Inferior parietal cortex (tissue), 1 donor: ENCODE data around the gene GGA1.

Source experiments
- DNase-seq: peaks from one replicate; pipeline ENCODE4 v3.0.0-alpha.2; 2016; ENCODE audit errors: extremely low spot score

GGA1 gene

GRCh38 chr22:37674951-37675929 is 66.6 kb downstream of the GGA1 start, which contains the start of gene LGALS1:
Gene LGALS1, plus strand, starts transcription at chr22:37675636. Its CDS starts 67 bp downstream, at chr22:37675703.
- DNase-seq: peak; percentile 64

GRCh38 chr22:37675930-37676735 is 67.5 kb downstream of the GGA1 start:
- DNase-seq: no peak

- DNase-seq: peak; percentile 51
These were observed 68.3 kb downstream of the GGA1 start for GRCh38 chr22:37676736-37677492.

DNA sequence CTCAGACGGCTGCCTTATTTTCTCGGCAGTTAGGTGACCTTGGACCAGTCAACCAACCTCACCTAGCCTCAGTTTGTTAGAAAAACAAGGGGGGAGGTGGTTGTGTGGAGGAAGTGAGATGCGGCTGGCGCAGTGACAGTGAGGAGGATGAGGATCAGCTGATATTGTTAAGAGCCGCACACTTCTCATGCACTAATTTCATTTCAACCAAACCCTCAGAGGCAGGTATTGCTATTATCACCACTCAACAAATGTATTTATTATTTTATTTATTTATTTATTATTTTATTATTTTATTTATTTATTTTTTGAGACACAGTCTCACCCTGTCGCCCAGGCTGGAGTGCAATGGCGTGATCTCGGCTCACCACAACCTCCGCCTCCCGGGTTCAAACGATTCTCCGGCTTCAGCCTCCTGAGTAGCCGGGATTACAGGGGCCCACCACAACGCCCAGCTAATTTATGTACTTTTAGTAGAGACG is 68.9 kb downstream of the GGA1 start:
- no peak for DNase-seq

DNA sequence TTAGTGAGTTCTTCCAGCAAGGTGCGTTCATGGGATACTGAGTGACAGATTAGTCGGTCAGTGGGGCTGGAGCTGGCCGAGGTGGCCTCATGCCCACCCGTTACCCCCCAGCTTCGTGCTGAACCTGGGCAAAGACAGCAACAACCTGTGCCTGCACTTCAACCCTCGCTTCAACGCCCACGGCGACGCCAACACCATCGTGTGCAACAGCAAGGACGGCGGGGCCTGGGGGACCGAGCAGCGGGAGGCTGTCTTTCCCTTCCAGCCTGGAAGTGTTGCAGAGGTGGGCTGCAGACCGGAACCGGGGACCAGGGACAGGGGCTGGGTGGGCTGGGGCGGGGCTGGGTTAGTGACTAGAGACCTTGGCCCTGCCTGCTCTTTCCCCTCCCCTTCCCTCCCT is 69.7 kb downstream of the GGA1 start:
- DNase-seq: no peak

GRCh38 chr22:37679670-37680069 is 71.0 kb downstream of the GGA1 start:
- DNase-seq: no peak

DNA sequence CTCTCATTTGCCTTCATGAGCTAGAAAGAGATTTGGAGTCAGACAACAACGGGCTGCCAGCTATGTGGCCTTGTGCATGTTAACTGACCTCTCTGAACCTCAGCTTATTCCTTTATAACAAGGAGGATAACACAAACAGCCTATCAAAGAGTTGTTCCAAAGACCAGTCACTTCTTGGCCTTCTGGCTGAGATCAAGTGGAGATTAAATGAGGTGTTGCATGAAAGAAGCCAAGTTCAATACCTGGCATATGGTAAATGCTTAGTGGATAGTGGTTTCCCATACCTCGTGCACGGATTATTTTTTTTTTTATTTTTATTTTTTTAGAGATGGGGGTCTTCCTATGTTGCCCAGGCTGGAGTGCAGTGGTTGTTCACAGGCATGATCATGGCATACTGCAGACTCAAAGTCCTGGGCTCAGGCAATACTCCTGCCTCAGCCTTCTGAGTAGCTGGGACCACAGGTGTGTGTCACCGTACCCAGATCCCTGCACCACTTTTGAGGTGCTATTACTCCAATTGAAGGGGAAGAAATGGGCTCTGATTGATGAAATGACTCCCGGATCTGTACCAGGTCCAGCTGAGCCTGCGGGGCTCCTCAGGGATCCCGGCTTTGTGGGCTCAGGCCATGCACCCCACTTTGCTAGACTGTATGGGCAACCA is 71.7 kb downstream of the GGA1 start:
- no peak for DNase-seq

DNA sequence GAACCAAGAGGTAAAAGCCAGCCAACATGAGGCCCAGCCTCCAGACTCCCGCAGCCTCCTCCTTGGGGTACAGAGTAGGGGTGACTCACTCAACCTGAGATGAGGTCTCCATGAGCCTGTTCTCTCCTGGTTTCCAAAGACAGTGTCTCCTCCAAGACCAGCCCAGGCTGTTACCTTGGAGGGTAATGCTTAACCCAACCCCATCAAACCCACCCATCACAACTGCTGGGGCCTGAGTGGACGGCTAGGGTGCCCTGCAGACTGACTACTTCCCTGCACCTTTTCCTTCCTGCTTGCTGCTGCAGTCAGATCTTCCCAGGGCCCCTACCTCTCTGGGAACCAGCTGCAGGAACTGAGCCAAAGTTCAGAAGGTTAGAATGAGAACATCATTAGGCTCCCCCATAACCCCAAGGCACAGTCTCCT is 72.4 kb downstream of the GGA1 start:
- no peak for DNase-seq

DNA sequence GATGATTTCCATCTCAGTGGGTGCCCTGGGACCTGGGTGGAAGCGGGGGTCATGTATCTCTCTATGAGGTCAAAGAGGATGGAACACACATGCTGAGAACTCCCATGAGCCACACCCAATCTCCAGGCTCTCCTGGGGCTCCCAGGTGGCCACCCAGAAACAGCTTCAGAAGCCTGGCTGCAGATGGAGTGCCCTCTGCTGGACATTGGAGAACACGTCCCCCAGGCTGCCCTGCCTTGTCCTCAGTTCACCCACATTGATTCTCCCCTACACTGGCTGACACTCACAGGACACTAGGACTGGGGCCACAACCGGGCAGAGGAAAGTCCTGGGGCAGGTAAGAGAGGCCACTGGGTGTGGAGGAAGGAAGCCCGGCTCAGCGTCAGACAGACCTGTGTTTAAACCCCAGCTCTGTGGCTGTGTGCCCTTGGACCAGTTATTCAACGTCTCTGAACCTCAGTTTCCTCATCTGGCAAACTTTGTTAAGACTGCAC is 73.0 kb downstream of the GGA1 start:
- peak; percentile 73 for DNase-seq
